ENCODE results near the gene ADORA2A. TPM values are rescaled to one million over a fixed set of nuclear protein-coding genes. Genes with fewer than 3 reads are reported as not detected.

ADORA2A gene
- total and polyA plus RNA-seq, 10 of the 15 experiments (the other 5 are each of a cell fraction or from before 2014, with no cell fraction given) = 0.69 to 31.2 (median 18.3) TPM

DNA sequence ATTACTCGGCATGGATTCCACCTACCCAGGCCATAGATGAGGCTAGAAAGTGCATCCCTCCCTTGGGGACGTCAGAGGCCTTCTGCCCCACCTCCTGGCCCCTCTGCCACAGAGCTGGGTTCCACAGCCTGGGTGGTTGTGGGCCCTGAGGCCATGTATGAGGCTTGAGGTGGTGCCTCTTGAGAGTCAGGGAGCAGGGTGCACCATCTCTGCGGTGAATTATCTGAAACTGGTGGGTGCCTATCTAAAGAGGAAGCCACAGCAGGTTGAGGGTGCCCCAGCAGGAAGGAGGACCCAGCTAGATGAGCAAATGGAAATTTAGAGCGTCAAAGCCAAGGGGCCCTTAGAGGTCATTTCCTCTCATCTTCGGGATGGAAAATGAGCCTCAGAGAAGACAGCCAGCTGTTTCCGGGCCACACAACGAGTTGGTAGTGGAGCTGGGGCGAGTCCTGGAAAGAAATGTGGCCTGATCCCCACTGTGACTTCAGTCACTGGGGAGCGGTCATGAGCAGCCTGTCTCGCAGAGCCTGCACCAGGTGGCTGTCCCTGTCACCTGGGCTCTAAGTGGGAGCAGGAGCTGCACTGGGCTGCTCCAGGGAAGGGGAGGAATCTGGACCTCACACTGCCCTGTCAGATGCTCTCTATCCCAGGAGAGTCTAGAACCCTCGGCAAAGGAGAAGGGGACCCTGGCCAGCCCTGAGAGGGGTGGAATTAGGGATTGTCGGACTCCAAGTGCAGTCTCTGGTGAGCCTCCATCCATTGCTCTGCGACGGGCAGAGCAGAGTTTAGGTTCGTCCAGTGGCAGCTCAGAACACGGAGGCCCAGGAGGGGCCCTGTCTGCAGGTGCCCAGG, 7.3 kb downstream of the ADORA2A start (continued):
- TF ChIP-seq ZNF622 (IDR thresholded peaks at IDR 0.05) (no peak), CREM (IDR thresholded peaks at IDR 0.05; ENCODE audit: low read depth) (peak; percentile 95), SMARCA5 (IDR thresholded peaks at IDR 0.05) (peak; percentile 19), BHLHE40 (IDR thresholded peaks at IDR 0.05; ENCODE audit: borderline replicate concordance in 1 of 2, low read depth in 2 of 2, low read length in 1 of 2) (peak; percentile 24 to 70; a peak in 3 of 4 replicates), EED (IDR thresholded peaks at IDR 0.05; ENCODE audit: low read depth) (peak; percentile 88), SIX5 (IDR thresholded peaks at IDR 0.05; ENCODE audit: low read depth, low read length, severe bottlenecking) (no peak), TARDBP (IDR thresholded peaks at IDR 0.05; ENCODE audit: borderline replicate concordance) (no peak), HDGF (IDR thresholded peaks at IDR 0.05) (no peak), MYC (IDR thresholded peaks at IDR 0.05; ENCODE audit: insufficient read depth, insufficient read length, insufficient replicate concordance, low read length, severe bottlenecking) (no peak), IRF5 (IDR thresholded peaks at IDR 0.05; ENCODE audit: borderline replicate concordance) (no peak), IRF4 (IDR thresholded peaks at IDR 0.05; ENCODE audit: low read depth, low read length) (peak; percentile 8; the same call in 1 of the 2 replicates), TCF12 (IDR thresholded peaks at IDR 0.05; ENCODE audit: low read depth, low read length) (peak; percentile 75), ATF7 (IDR thresholded peaks at IDR 0.05; ENCODE audit: low read depth) (peak; percentile 95), TCF3 (IDR thresholded peaks at IDR 0.05; ENCODE audit: borderline replicate concordance, insufficient read depth, low read depth, low read length) (peak; percentile 78), TBL1XR1 (IDR thresholded peaks at IDR 0.05; ENCODE audit: low read depth, low read length) (peak; percentile 61; the same call in 1 of the 2 replicates), SREBF1 (IDR thresholded peaks at IDR 0.05; ENCODE audit: low read length) (no peak), SPI1 (IDR thresholded peaks at IDR 0.05; ENCODE audit: borderline replicate concordance, insufficient read depth, low read depth, low read length) (peak; percentile 75; the same call in 1 of the 2 replicates), ZNF384 (IDR thresholded peaks at IDR 0.05; ENCODE audit: borderline replicate concordance, low read depth, low read length) (no peak), SREBF2 (IDR thresholded peaks at IDR 0.05; ENCODE audit: low read length) (no peak), MEF2A (IDR thresholded peaks at IDR 0.05; ENCODE audit: insufficient read depth, low read depth, low read length) (no peak), ZBED1 (IDR thresholded peaks at IDR 0.05; ENCODE audit: borderline replicate concordance) (peak; percentile 84; the same call in 1 of the 2 replicates), MEF2B (IDR thresholded peaks at IDR 0.05; ENCODE audit: partially characterized antibody, poor library complexity, severe bottlenecking) (peak; percentile 88)
- TF ChIP-seq, protein P1, sequence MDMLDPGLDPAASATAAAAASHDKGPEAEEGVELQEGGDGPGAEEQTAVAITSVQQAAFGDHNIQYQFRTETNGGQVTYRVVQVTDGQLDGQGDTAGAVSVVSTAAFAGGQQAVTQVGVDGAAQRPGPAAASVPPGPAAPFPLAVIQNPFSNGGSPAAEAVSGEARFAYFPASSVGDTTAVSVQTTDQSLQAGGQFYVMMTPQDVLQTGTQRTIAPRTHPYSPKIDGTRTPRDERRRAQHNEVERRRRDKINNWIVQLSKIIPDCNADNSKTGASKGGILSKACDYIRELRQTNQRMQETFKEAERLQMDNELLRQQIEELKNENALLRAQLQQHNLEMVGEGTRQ (IDR thresholded peaks at IDR 0.05; ENCODE audit: borderline replicate concordance, low read depth, low read length) = no peak
- TF ChIP-seq, protein P2, sequence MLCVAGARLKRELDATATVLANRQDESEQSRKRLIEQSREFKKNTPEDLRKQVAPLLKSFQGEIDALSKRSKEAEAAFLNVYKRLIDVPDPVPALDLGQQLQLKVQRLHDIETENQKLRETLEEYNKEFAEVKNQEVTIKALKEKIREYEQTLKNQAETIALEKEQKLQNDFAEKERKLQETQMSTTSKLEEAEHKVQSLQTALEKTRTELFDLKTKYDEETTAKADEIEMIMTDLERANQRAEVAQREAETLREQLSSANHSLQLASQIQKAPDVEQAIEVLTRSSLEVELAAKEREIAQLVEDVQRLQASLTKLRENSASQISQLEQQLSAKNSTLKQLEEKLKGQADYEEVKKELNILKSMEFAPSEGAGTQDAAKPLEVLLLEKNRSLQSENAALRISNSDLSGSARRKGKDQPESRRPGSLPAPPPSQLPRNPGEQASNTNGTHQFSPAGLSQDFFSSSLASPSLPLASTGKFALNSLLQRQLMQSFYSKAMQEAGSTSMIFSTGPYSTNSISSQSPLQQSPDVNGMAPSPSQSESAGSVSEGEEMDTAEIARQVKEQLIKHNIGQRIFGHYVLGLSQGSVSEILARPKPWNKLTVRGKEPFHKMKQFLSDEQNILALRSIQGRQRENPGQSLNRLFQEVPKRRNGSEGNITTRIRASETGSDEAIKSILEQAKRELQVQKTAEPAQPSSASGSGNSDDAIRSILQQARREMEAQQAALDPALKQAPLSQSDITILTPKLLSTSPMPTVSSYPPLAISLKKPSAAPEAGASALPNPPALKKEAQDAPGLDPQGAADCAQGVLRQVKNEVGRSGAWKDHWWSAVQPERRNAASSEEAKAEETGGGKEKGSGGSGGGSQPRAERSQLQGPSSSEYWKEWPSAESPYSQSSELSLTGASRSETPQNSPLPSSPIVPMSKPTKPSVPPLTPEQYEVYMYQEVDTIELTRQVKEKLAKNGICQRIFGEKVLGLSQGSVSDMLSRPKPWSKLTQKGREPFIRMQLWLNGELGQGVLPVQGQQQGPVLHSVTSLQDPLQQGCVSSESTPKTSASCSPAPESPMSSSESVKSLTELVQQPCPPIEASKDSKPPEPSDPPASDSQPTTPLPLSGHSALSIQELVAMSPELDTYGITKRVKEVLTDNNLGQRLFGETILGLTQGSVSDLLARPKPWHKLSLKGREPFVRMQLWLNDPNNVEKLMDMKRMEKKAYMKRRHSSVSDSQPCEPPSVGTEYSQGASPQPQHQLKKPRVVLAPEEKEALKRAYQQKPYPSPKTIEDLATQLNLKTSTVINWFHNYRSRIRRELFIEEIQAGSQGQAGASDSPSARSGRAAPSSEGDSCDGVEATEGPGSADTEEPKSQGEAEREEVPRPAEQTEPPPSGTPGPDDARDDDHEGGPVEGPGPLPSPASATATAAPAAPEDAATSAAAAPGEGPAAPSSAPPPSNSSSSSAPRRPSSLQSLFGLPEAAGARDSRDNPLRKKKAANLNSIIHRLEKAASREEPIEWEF (IDR thresholded peaks at IDR 0.05; ENCODE audit: insufficient replicate concordance, low read depth, low read length) = peak; percentile 67
